Large intestine (tissue), 3 donors: ENCODE measurements around the gene ALG12. TPM values are rescaled to one million over a fixed set of nuclear protein-coding genes. Genes with fewer than 3 reads are reported as not detected.

Experiments
- DNase-seq, 2 donors: peaks; one replicate each; pipeline versions ENCODE4 v3.0.0 to v3.0.0-alpha.2; 2013
- H3K27ac ChIP-seq: one replicate; pipeline ENCODE4 v1.5.1; 2013; ENCODE audit warnings: low read length
- H3K27me3 ChIP-seq: 2 replicates; pipeline ENCODE4 v1.6.1; 2013; ENCODE audit warnings: low read length; ENCODE audit not compliant: control insufficient read depth, insufficient read depth
- H3K36me3 ChIP-seq: 2 replicates; pipeline ENCODE4 v1.6.1; 2013; ENCODE audit warnings: low read length; ENCODE audit not compliant: control insufficient read depth, insufficient read depth
- H3K4me1 ChIP-seq: one replicate; pipeline ENCODE4 v1.6.1; 2013; ENCODE audit warnings: low read length; ENCODE audit not compliant: control insufficient read depth, insufficient read depth
- H3K4me3 ChIP-seq: one replicate; pipeline ENCODE4 v1.5.1; 2013; ENCODE audit warnings: low read length
- H3K9me3 ChIP-seq: one replicate; pipeline ENCODE4 v1.6.1; 2013; ENCODE audit warnings: mild to moderate bottlenecking, low read depth, low read length, moderate library complexity; ENCODE audit not compliant: control insufficient read depth
- WGBS: methylation state at CpG from one replicate; pipeline ENCODE4 v1.1.5; 2013; ENCODE audit warnings: low lambda C conversion rate; ENCODE audit not compliant: insufficient coverage; 5-methylcytosine and 5-hydroxymethylcytosine counted together
- polyA plus RNA-seq: library from polyadenylated mRNA; unstranded; fragments of 120-200 nt; gene quantifications from one replicate; pipeline ENCODE4 v1.2.1, GENCODE V29; 2013

ALG12 gene
- polyA plus RNA-seq, 1 donor = 27.8 TPM

DNA sequence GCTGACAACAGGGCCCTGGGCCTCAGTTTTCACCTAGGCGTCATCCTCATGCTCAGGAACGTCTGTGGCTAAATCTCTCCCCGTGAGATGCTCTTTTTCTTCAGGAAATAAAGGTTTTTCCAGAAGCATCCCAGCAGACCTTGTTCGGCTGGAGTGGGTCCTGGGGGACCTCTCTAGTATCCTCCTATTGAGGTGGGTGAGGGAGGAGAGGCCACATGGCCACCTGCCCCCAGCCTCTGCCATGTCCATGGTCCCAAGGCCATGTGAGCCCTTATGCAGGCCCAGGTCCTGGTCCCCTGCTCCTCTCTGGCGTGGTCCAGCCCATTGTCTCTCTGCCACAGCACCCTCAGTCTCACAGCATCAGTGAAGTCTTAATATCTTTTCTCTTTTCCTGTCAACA, 22.0 kb downstream of the ALG12 start:
- H3K36me3 ChIP-seq = peaks cover 12% of the 10 kb centered on the region
- WGBS = 100% methylated on average over 1 of the region's 5 CpGs
- no peaks in the 10 kb centered on the region for H3K4me1 ChIP-seq
- DNase-seq = no peak
- H3K27ac ChIP-seq = no peak overlapping the region
- no peaks in the 10 kb centered on the region for H3K9me3 ChIP-seq
- H3K4me3 ChIP-seq = no peak overlapping the region
- no peaks in the 10 kb centered on the region for H3K27me3 ChIP-seq

DNA sequence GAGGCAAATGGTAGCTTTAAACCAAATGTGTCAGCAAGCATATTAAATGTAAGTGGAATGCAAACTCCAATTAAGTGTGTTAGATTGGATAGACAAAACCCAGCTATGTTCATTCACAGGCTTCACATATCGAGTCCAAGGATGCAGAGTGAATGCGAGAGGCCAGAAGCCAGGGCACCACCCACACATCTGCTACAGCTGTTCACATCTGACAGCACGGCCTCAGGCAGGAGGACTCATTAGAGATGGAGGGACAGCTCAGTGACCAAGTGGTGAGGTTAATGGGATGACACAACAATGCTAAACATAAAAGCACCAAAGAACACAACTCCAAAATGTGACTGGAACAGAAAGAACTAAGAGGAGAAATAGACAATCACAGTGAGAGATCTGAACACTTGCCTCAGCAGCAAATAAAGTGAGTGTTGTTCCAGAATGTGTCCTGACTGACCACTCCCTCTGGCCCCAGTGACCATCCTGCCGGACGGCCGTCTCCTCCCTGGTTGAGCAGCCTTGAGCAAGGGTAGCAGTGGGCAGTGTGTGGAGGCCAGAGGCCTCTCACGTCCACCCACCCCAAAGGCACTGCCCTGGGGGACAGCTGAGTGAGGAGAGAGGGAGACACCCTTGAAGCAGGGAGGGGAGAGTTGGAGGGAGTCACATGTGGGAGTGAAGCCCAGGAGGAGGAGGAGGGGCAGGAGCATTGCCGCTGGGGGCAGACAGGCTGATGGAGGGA, 23.8 kb downstream of the ALG12 start:
- Histone ChIP-seq H3K9me3 (peaks cover 7% of the 10 kb centered on the region), H3K27ac (no peak overlapping the region), H3K4me3 (no peak overlapping the region), H3K27me3 (no peaks in the 10 kb centered on the region), H3K36me3 (peaks cover 15% of the 10 kb centered on the region), H3K4me1 (no peaks in the 10 kb centered on the region)
- WGBS = no CpG with 5 or more reads among the region's 8 CpGs
- DNase-seq = no peak

DNA sequence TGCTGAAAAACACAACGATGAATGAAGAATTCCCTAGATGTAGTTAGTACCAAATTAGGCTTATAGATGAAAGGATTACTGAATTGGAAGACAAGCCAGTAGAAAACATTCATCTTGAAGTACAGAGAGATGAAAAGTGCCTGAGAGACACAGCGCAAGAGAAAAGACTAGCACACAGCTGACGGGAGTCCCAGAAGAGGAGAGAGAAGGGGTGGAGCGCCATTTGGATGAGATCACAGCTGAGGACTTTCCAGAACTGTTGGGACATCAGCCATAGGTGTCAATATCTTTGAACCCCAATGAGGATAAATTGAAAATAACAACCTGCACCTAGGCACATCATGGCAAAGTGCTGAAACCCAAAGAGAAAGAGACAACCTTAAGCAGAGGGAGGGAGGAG, 25.2 kb downstream of the ALG12 start:
- H3K4me3 ChIP-seq = no peak overlapping the region
- peaks cover 26% of the 10 kb centered on the region for H3K36me3 ChIP-seq
- 100% methylated on average over 1 of the region's 4 CpGs for WGBS
- no peaks in the 10 kb centered on the region for H3K4me1 ChIP-seq
- no peaks in the 10 kb centered on the region for H3K27me3 ChIP-seq
- H3K9me3 ChIP-seq = peaks cover 11% of the 10 kb centered on the region
- DNase-seq = no peak
- H3K27ac ChIP-seq = no peak overlapping the region

GRCh38 chr22:49892226-49892899, 25.9 kb downstream of the ALG12 start:
- no peak overlapping the region for H3K4me3 ChIP-seq
- peaks cover 30% of the 10 kb centered on the region for H3K36me3 ChIP-seq
- no peaks in the 10 kb centered on the region for H3K4me1 ChIP-seq
- H3K9me3 ChIP-seq = peaks cover 15% of the 10 kb centered on the region
- H3K27ac ChIP-seq = no peak overlapping the region
- no CpG with 5 or more reads among the region's 4 CpGs for WGBS
- DNase-seq = no peak
- H3K27me3 ChIP-seq = no peaks in the 10 kb centered on the region

GRCh38 chr22:49889071-49889470, 29.2 kb downstream of the ALG12 start:
- no peaks in the 10 kb centered on the region for H3K4me1 ChIP-seq
- WGBS = 100% methylated on average over 2 of the region's 5 CpGs
- H3K4me3 ChIP-seq = no peak overlapping the region
- H3K9me3 ChIP-seq = peaks cover 45% of the 10 kb centered on the region
- no peak overlapping the region for H3K27ac ChIP-seq
- DNase-seq = no peak
- peaks cover 61% of the 10 kb centered on the region for H3K36me3 ChIP-seq
- H3K27me3 ChIP-seq = no peaks in the 10 kb centered on the region

- H3K27me3 ChIP-seq = no peaks in the 10 kb centered on the region
- 100% methylated on average over 2 of the region's 9 CpGs for WGBS
- no peaks in the 10 kb centered on the region for H3K4me1 ChIP-seq
- H3K4me3 ChIP-seq = no peak overlapping the region
- peaks cover 65% of the 10 kb centered on the region for H3K36me3 ChIP-seq
- no peak for DNase-seq
- no peak overlapping the region for H3K27ac ChIP-seq
- peaks cover 51% of the 10 kb centered on the region for H3K9me3 ChIP-seq
Observed at GRCh38 chr22:49887702-49888101, 30.5 kb downstream of the ALG12 start.

- DNase-seq = no peak
- H3K4me3 ChIP-seq = no peak overlapping the region
- H3K36me3 ChIP-seq = peaks cover 60% of the 10 kb centered on the region
- no CpG with 5 or more reads among the region's 14 CpGs for WGBS
- H3K27me3 ChIP-seq = no peaks in the 10 kb centered on the region
- no peak overlapping the region for H3K27ac ChIP-seq
- no peaks in the 10 kb centered on the region for H3K4me1 ChIP-seq
- peaks cover 58% of the 10 kb centered on the region for H3K9me3 ChIP-seq
Observed at GRCh38 chr22:49887064-49887451, 31.2 kb downstream of the ALG12 start.

- Histone ChIP-seq H3K36me3 (peaks cover 60% of the 10 kb centered on the region), H3K4me1 (no peaks in the 10 kb centered on the region), H3K9me3 (peaks cover 60% of the 10 kb centered on the region), H3K27ac (no peak overlapping the region), H3K27me3 (no peaks in the 10 kb centered on the region), H3K4me3 (no peak overlapping the region)
- WGBS = no CpG with 5 or more reads among the region's 41 CpGs
- DNase-seq = no peak
Observed at GRCh38 chr22:49886346-49887063, 31.7 kb downstream of the ALG12 start.

DNA sequence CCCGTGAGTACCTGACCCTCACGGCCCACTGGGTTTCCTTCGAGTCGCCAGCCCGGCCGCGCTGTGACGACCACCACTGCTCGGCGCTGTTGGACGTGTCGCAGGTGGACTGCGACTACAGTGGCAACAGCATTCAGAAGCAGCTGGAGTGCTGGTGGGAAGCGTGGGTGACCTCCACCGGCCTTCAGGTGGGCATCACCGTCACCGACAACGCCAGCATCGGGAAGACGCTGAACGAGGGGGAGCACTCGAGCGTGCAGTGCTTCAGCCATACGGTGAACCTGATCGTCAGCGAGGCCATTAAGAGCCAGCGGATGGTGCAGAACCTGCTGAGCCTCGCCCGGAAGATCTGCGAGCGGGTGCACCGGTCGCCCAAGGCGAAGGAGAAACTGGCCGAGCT, 32.4 kb downstream of the ALG12 start:
- WGBS = no CpG with 5 or more reads among the region's 35 CpGs
- peaks cover 60% of the 10 kb centered on the region for H3K9me3 ChIP-seq

GRCh38 chr22:49885281-49885680, 33.0 kb downstream of the ALG12 start:
- Histone ChIP-seq H3K27me3 (no peaks in the 10 kb centered on the region), H3K27ac (no peak overlapping the region), H3K36me3 (peaks cover 58% of the 10 kb centered on the region), H3K4me1 (no peaks in the 10 kb centered on the region), H3K4me3 (no peak overlapping the region), H3K9me3 (peaks cover 56% of the 10 kb centered on the region)
- WGBS = no CpG with 5 or more reads among the region's 17 CpGs
- no peak for DNase-seq

More for the DNA sequence above, 32.4 kb downstream of the ALG12 start:
- H3K36me3 ChIP-seq = peaks cover 60% of the 10 kb centered on the region
- DNase-seq = no peak
- H3K4me1 ChIP-seq = no peaks in the 10 kb centered on the region
- H3K4me3 ChIP-seq = no peak overlapping the region
- no peak overlapping the region for H3K27ac ChIP-seq
- no peaks in the 10 kb centered on the region for H3K27me3 ChIP-seq
